Endothelial cell (in vitro differentiated cells): ENCODE results near the gene HCFC1R1. TPM values are rescaled to one million over a fixed set of nuclear protein-coding genes. Genes with fewer than 3 reads are reported as not detected.

ENCODE experiments used
- DNase-seq: peaks from one replicate; pipeline ENCODE4 v3.0.0; 2021; ENCODE audit warnings: low spot score
- H3K27ac Mint-ChIP-seq: one replicate; pipeline ENCODE4 v1.8.0; 2021; ENCODE audit warnings: mixed read lengths, inconsistent platforms; ENCODE audit not compliant: unreplicated experiment
- H3K27me3 Mint-ChIP-seq: one replicate; pipeline ENCODE4 v1.8.0; 2021; ENCODE audit warnings: mild to moderate bottlenecking, moderate library complexity, mixed read lengths, inconsistent platforms; ENCODE audit not compliant: unreplicated experiment
- H3K36me3 Mint-ChIP-seq: one replicate; pipeline ENCODE4 v1.8.0; 2021; ENCODE audit warnings: mild to moderate bottlenecking, low read depth, mixed read lengths, inconsistent platforms; ENCODE audit not compliant: unreplicated experiment
- H3K4me1 Mint-ChIP-seq: one replicate; pipeline ENCODE4 v1.8.0; 2021; ENCODE audit warnings: mild to moderate bottlenecking, mixed read lengths, inconsistent platforms; ENCODE audit not compliant: unreplicated experiment
- H3K4me3 Mint-ChIP-seq: one replicate; pipeline ENCODE4 v1.8.0; 2021; ENCODE audit warnings: mild to moderate bottlenecking, mixed read lengths, inconsistent platforms; ENCODE audit not compliant: unreplicated experiment
- H3K9me3 Mint-ChIP-seq: one replicate; pipeline ENCODE4 v1.8.0; 2021; ENCODE audit warnings: mixed read lengths, inconsistent platforms; ENCODE audit not compliant: unreplicated experiment
- CTCF ChIP-seq: fragments of 200-600 bp; sonication (generic); IDR thresholded peaks from one replicate; pipeline ENCODE4 v1.5.0; 2021; ENCODE audit warnings: antibody characterized with exemption; ENCODE audit not compliant: unreplicated experiment
- total RNA-seq: library from RNA; stranded (reverse); fragmentation: NEBNext Ultra II Directional; extraction: Animal tissue kit (Norgen Biotek cat#: 25700); gene quantifications from one replicate; pipeline ENCODE4 v1.2.1, GENCODE V29; 2021; ENCODE audit not compliant: unreplicated experiment

The HCFC1R1 gene
- total RNA-seq, 1 donor from 2014 or later = 28.7 TPM

GRCh38 chr16:3020604-3021448 lies 2.9 kb downstream of the HCFC1R1 start:
- Mint-ChIP-seq H3K27me3 (peaks cover 25% of the 10 kb centered on the region), H3K4me1 (peaks cover 26% of the 10 kb centered on the region), H3K9me3 (no peaks in the 10 kb centered on the region), H3K36me3 (no peaks in the 10 kb centered on the region), H3K4me3 (peak overlapping the region; percentile 65), H3K27ac (no peak overlapping the region)
- no peak for TF ChIP-seq CTCF
- DNase-seq = no peak

- peak; percentile 72 for DNase-seq
- H3K27me3 Mint-ChIP-seq = peaks cover 26% of the 10 kb centered on the region
- H3K27ac Mint-ChIP-seq = no peak within 1 kb of the TSS
- no peaks in the 10 kb centered on the region for H3K36me3 Mint-ChIP-seq
- no peak for TF ChIP-seq CTCF
- no peaks in the 10 kb centered on the region for H3K9me3 Mint-ChIP-seq
- H3K4me1 Mint-ChIP-seq = peaks cover 26% of the 10 kb centered on the region
- H3K4me3 Mint-ChIP-seq = peak within 1 kb of the TSS; percentile 77
Measured at GRCh38 chr16:3020247-3020603, 3.5 kb downstream of the HCFC1R1 start, which contains the start of gene TNFRSF12A. Gene TNFRSF12A, plus strand, starts transcription at chr16:3020368. Its CDS starts 30 bp downstream, at chr16:3020398.

DNA sequence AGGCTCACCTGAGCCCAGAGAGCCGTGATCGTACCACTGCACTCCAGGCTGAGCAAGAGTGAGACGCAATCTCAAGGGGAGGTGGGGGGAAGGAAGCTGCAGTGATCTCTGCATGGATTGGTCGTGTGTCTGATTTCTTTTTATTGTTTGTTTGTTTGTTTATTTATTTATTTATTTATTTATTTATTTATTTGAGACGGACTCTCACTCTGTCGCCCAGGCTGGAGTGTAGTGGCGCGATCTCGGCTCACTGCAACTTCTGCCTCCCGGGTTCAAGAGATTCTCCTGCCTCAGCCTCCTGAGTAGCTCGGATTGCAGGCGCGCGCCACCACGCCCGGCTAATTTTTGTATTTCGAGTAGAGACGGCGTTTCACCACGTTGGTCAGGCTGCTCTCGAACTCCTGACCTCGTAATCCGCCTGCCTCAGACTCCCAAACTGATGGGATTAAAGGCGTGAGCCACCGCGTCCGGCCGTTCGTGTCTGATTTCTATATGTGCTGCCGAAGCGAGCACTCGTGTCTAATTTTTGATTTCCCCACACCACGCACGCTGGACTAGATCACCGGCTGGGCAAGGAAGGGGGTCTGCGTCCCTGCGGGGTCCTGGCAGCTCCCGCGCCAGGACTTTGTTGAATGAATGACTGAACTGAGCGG lies 4.0 kb downstream of the HCFC1R1 start:
- Mint-ChIP-seq H3K27ac (no peak overlapping the region), H3K9me3 (no peaks in the 10 kb centered on the region), H3K4me3 (peak overlapping the region; percentile 77), H3K36me3 (peaks cover 4% of the 10 kb centered on the region), H3K27me3 (peaks cover 26% of the 10 kb centered on the region), H3K4me1 (peaks cover 26% of the 10 kb centered on the region)
- no peak for DNase-seq
- TF ChIP-seq CTCF = no peak

- peaks cover 20% of the 10 kb centered on the region for H3K27me3 Mint-ChIP-seq
- H3K36me3 Mint-ChIP-seq = peaks cover 5% of the 10 kb centered on the region
- peaks cover 18% of the 10 kb centered on the region for H3K4me1 Mint-ChIP-seq
- peak within 1 kb of the TSS; percentile 70 for H3K27ac Mint-ChIP-seq
- H3K9me3 Mint-ChIP-seq = no peaks in the 10 kb centered on the region
- DNase-seq = peak; percentile 89
- H3K4me3 Mint-ChIP-seq = peak within 1 kb of the TSS; percentile 86
- TF ChIP-seq CTCF = peak; percentile 73
Measured at GRCh38 chr16:3017794-3018506, 5.8 kb downstream of the HCFC1R1 start, which contains the start of gene CLDN6. Gene CLDN6, minus strand, starts transcription at chr16:3018183. Its CDS starts 2,162 bp downstream, at chr16:3016021.
